SK-N-SH (cell line): ENCODE measurements around the gene PPP2R3C. TPM values are rescaled to one million over a fixed set of nuclear protein-coding genes. Genes with fewer than 3 reads are reported as not detected.

Experiments used
- CTCF ChIA-PET: fragments of 300-600, 350-600 bp; formaldehyde crosslinking; extraction: SDS; loops from one replicate; lab custom pipeline; 2021; lab: Yijun Ruan, JAX
- POLR2A ChIA-PET: fragments of 350-600 bp; sonication (Branson Sonifier 250); formaldehyde crosslinking; extraction: SDS; loops from one replicate; lab custom pipeline; 2020; ENCODE audit warnings: antibody characterized with exemption, inconsistent platforms; lab: Yijun Ruan, JAX
- DNase-seq: peaks from one replicate; pipeline ENCODE4 v3.0.0; 2012
- H2AFZ ChIP-seq: fragments of 200-600 bp; sonication (generic); 2 replicates; pipeline ENCODE4 v1.8.1; 2016; ENCODE audit warnings: antibody characterized with exemption, mild to moderate bottlenecking, low read depth
- H3F3A ChIP-seq: fragments of 200-600 bp; sonication (generic); replicated peaks from 2 replicates; pipeline ENCODE3; 2016; ENCODE audit warnings: antibody characterized with exemption, mild to moderate bottlenecking; ENCODE audit not compliant: insufficient read depth
- H3K27ac ChIP-seq, 2 experiments: fragments of 200-500 bp in 1 of 2; fragments of 200-600 bp in 1 of 2; sonication (Bioruptor generic) in 1 of 2; sonication (generic), shearing (Covaris generic) in 1 of 2; 2 replicates each; pipeline versions ENCODE4 v1.5.1 to v1.6.1; 2014 to 2016; ENCODE audit warnings: low read depth in 2 of 2, inconsistent platforms in 1 of 2, low read length in 1 of 2, mild to moderate bottlenecking in 1 of 2, mixed read lengths in 1 of 2
- H3K27me3 ChIP-seq: fragments of 200-600 bp; sonication (generic), shearing (Covaris generic); 2 replicates; pipeline ENCODE4 v1.6.1; 2016; ENCODE audit warnings: mixed run types; ENCODE audit not compliant: insufficient read depth
- H3K36me3 ChIP-seq, 2 experiments: fragments of 200-500 bp in 1 of 2; fragments of 200-600 bp in 1 of 2; sonication (Bioruptor generic) in 1 of 2; sonication (generic) in 1 of 2; replicated peaks in 1 of 2; 2 replicates each; pipeline versions ENCODE3 to v1.5.1; 2014 to 2016; ENCODE audit warnings: low read length in 1 of 2, mild to moderate bottlenecking in 1 of 2; ENCODE audit not compliant: insufficient read depth in 2 of 2, control insufficient read depth in 1 of 2
- H3K4me1 ChIP-seq, 2 experiments: fragments of 200-500 bp in 1 of 2; fragments of 200-600 bp in 1 of 2; sonication (Bioruptor generic) in 1 of 2; sonication (generic), shearing (Covaris generic) in 1 of 2; 2 replicates each; pipeline versions ENCODE4 v1.5.1 to v1.6.1; 2014 to 2016; ENCODE audit warnings: low read depth in 1 of 2, low read length in 1 of 2, mixed run types in 1 of 2; ENCODE audit not compliant: insufficient read depth in 2 of 2, control insufficient read depth in 1 of 2
- H3K4me2 ChIP-seq: fragments of 200-600 bp; sonication (generic), shearing (Covaris generic); 2 replicates; pipeline ENCODE4 v1.6.1; 2017; ENCODE audit warnings: mixed run types
- H3K4me3 ChIP-seq, 2 experiments: fragments of 200-500 bp in 1 of 2; fragments of 200-600 bp in 1 of 2; sonication (Bioruptor generic) in 1 of 2; sonication (generic), shearing (Covaris generic) in 1 of 2; 2 replicates each; pipeline versions ENCODE4 v1.5.1 to v1.8.1; 2014 to 2016; ENCODE audit warnings: low read depth in 2 of 2, inconsistent platforms in 1 of 2, low read length in 1 of 2, mild to moderate bottlenecking in 1 of 2, mixed read lengths in 1 of 2, moderate library complexity in 1 of 2
- H3K79me2 ChIP-seq: fragments of 200-600 bp; sonication (generic); 2 replicates; pipeline ENCODE4 v1.8.1; 2017; ENCODE audit warnings: mild to moderate bottlenecking; ENCODE audit not compliant: insufficient read depth
- H3K9ac ChIP-seq: fragments of 200-600 bp; sonication (generic); 2 replicates; pipeline ENCODE4 v1.6.1; 2017; ENCODE audit warnings: mixed run types
- H3K9me2 ChIP-seq: fragments of 200-600 bp; sonication (generic); 2 replicates; pipeline ENCODE4 v1.6.1; 2017; ENCODE audit warnings: mixed run types
- H3K9me3 ChIP-seq: fragments of 200-600 bp; sonication (generic); 2 replicates; pipeline ENCODE4 v1.6.1; 2017; ENCODE audit warnings: mixed run types, mild to moderate bottlenecking, moderate library complexity
- H4K20me1 ChIP-seq: fragments of 200-600 bp; sonication (generic); 2 replicates; pipeline ENCODE4 v1.6.1; 2017; ENCODE audit warnings: mild to moderate bottlenecking, mixed run types; ENCODE audit not compliant: insufficient read depth
- CHD2 ChIP-seq: fragments of 150-350 bp; IDR thresholded peaks from 2 replicates; pipeline ENCODE4 v1.6.1; 2018; ENCODE audit warnings: low read length; ENCODE audit not compliant: partially characterized antibody
- CTCF ChIP-seq: fragments of 200-600 bp; sonication (generic); IDR thresholded peaks from 2 replicates; pipeline ENCODE4 v1.6.1; 2017; ENCODE audit warnings: antibody characterized with exemption, mild to moderate bottlenecking, moderate library complexity
- ELF1 ChIP-seq: IDR thresholded peaks from 2 replicates; pipeline ENCODE4 v1.4.0; 2012
- EZH2phosphoT487 ChIP-seq: fragments of 200-600 bp; sonication (generic); IDR thresholded peaks from 2 replicates; pipeline ENCODE4 v1.6.1; 2017; ENCODE audit warnings: low read depth, mixed run types, mild to moderate bottlenecking, antibody characterized with exemption, moderate library complexity, borderline replicate concordance
- FOSL2 ChIP-seq: IDR thresholded peaks from 2 replicates; pipeline ENCODE4 v1.4.0; 2012; ENCODE audit warnings: low read depth, mild to moderate bottlenecking, moderate library complexity, borderline replicate concordance
- GABPA ChIP-seq: IDR thresholded peaks from 2 replicates; pipeline ENCODE4 v1.4.0; 2012; ENCODE audit warnings: low read depth, mild to moderate bottlenecking
- MEF2A ChIP-seq: IDR thresholded peaks from 2 replicates; pipeline ENCODE4 v1.4.0; 2012; ENCODE audit warnings: low read depth, borderline replicate concordance
- MXI1 ChIP-seq: IDR thresholded peaks from 2 replicates; pipeline ENCODE4 v1.6.1; 2012; ENCODE audit warnings: mild to moderate bottlenecking, low read depth, low read length, improper control_type of control experiment
- NFIC ChIP-seq: IDR thresholded peaks from 2 replicates; pipeline ENCODE4 v1.4.0; 2012; ENCODE audit warnings: borderline replicate concordance
- POLR2AphosphoS5 ChIP-seq: IDR thresholded peaks from 2 replicates; pipeline ENCODE4 v1.6.1; 2012; ENCODE audit warnings: low read depth, low read length
- RCOR1 ChIP-seq: fragments of 150-350 bp; IDR thresholded peaks from 2 replicates; pipeline ENCODE4 v1.6.1; 2017; ENCODE audit warnings: antibody characterized with exemption, low read length
- RFX5 ChIP-seq: IDR thresholded peaks from 2 replicates; pipeline ENCODE4 v1.6.1; 2012; ENCODE audit warnings: mild to moderate bottlenecking, improper control_type of control experiment, low read length
- RXRA ChIP-seq: IDR thresholded peaks from 2 replicates; pipeline ENCODE4 v1.4.0; 2012; ENCODE audit warnings: low read depth, mild to moderate bottlenecking, borderline replicate concordance
- SIN3A ChIP-seq: IDR thresholded peaks from 2 replicates; pipeline ENCODE4 v1.6.1; 2012; ENCODE audit warnings: low read depth, mild to moderate bottlenecking, low read length, moderate library complexity, borderline replicate concordance
- SMC3 ChIP-seq: IDR thresholded peaks from 2 replicates; pipeline ENCODE4 v1.6.1; 2012; ENCODE audit warnings: low read depth, low read length, improper control_type of control experiment
- TCF12 ChIP-seq: IDR thresholded peaks from 2 replicates; pipeline ENCODE4 v1.4.0; 2012
- YY1 ChIP-seq: IDR thresholded peaks from 2 replicates; pipeline ENCODE4 v1.4.0; 2012; ENCODE audit warnings: low read depth, mild to moderate bottlenecking
- WGBS: methylation state at CpG from one replicate; pipeline ENCODE4 v1.1.6; 2017; ENCODE audit warnings: low lambda C conversion rate; 5-methylcytosine and 5-hydroxymethylcytosine counted together
- polyA plus RNA-seq, 3 experiments: library from polyadenylated mRNA; depleted of rRNA; stranded (reverse); fragments of >200 nt; gene quantifications; 2 replicates each; pipeline ENCODE4 v1.2.3, GENCODE V29; 2012
- TF ChIP-seq, protein P1 (sequence below): IDR thresholded peaks from 2 replicates; pipeline ENCODE4 v1.4.0; 2012; ENCODE audit warnings: low read depth
- TF ChIP-seq, protein P2 (sequence below): IDR thresholded peaks from 2 replicates; pipeline ENCODE4; 2012
- TF ChIP-seq, protein P3 (sequence below): fragments of 150-350 bp; IDR thresholded peaks from 2 replicates; pipeline ENCODE4 v1.6.1; 2017; ENCODE audit warnings: antibody characterized with exemption, low read length, low read depth, borderline replicate concordance
- TF ChIP-seq, protein P4 (sequence below): IDR thresholded peaks from 2 replicates; pipeline ENCODE4 v1.6.1; 2012; ENCODE audit warnings: mild to moderate bottlenecking, low read depth, low read length, moderate library complexity
- TF ChIP-seq, protein P5 (sequence below): IDR thresholded peaks from 2 replicates; pipeline ENCODE4 v1.4.0; 2012; ENCODE audit warnings: low read depth, borderline replicate concordance

PPP2R3C gene
- polyA plus RNA-seq, 1 of the 3 experiments (the other 2 are of a cell fraction), result 6.2 TPM

DNA sequence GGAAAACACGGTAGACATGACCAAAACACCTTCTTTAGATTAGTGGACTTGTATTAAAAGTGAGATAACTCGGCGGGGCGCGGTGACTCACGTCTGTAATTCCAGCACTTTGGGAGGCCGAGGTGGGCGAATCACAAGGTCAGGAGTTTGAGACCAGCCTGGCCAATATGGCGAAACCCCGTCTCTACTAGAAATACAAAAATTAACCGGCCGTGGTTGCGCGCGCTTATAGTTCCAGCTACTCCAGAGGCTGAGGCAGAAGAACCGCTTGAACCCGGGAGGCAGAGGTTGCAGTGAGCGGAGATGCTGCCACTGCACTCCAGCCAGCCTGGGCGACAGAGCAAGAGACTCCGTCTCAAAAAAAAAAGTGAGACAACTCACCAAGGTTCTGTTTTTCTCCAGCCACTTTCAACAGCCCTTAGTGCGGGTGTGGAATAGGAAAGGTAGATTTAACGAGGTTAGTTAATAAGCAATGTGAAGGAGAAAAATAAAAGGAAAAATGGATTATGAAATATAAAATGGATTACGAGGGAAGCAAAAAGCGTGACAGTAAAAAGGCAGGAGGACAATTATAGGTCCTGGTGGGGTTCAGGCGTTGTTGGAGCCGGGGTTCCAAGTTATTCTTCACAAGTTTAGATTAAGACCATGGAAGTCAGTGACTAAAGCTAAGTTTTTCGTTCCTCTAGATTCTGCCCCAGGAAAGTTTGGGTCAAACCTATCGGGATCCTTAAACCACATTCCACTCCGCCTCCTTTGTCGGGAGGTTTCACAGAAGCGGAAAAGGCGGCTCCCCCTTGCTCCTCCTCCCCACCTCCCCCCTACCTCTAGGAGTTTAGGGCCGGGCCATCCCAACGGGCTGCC, 534 bp downstream of the PPP2R3C start:
- Histone ChIP-seq H3K27ac (peak overlapping the region; percentile 98), H3K79me2 (peaks cover 63% of the 10 kb centered on the region), H3K9ac (peak overlapping the region; percentile 90), H3K4me2 (peak overlapping the region; percentile 86), H3F3A (peaks cover 6% of the 10 kb centered on the region), H3K9me3 (no peaks in the 10 kb centered on the region), H3K4me1 (peaks cover 8 to 12% of the 10 kb centered on the region in 2 experiments; a peak in 3 of 4 replicates), H3K9me2 (no peaks in the 10 kb centered on the region), H3K27me3 (no peaks in the 10 kb centered on the region), H3K4me3 (peak overlapping the region; percentile 81), H3K36me3 (no peaks in the 10 kb centered on the region), H2AFZ (peak overlapping the region; percentile 90), H4K20me1 (no peaks in the 10 kb centered on the region)
- ChIA-PET CTCF (interaction anchor here (0.7 to 1.3 kb wide), 4 partner anchors 19 to 300 kb away, joined by 3 to 4 read pairs (median 4); no protein-coding TSS in a partner anchor), POLR2A (interaction anchor here (0.6 to 1.9 kb wide), 4 partner anchors 75 to 412 kb away, joined by 3 to 5 read pairs (median 4); partner anchors contain the start of genes BAZ1A, INSM2 and PSMA6)
- DNase-seq, result no peak
- 8% methylated on average over 34 of the region's 34 CpGs for WGBS
- TF ChIP-seq CHD2 (no peak), CTCF (no peak), RFX5 (no peak), GABPA (no peak), RXRA (no peak), MEF2A (no peak), ELF1 (no peak), SIN3A (no peak; the same call in 1 of the 2 replicates), RCOR1 (0 out of 2 replicates have a peak, but pooled peaks have one; percentile 26), NFIC (no peak), FOSL2 (0 out of 2 replicates have a peak, but pooled peaks have one; percentile 9), YY1 (peak; percentile 30; the same call in 1 of the 2 replicates), TCF12 (0 out of 2 replicates have a peak, but pooled peaks have one; percentile 22), POLR2AphosphoS5 (peak; percentile 86), MXI1 (no peak), EZH2phosphoT487 (no peak), SMC3 (no peak)
- TF ChIP-seq, protein P1, sequence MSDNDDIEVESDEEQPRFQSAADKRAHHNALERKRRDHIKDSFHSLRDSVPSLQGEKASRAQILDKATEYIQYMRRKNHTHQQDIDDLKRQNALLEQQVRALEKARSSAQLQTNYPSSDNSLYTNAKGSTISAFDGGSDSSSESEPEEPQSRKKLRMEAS, result no peak
- TF ChIP-seq, protein P2, sequence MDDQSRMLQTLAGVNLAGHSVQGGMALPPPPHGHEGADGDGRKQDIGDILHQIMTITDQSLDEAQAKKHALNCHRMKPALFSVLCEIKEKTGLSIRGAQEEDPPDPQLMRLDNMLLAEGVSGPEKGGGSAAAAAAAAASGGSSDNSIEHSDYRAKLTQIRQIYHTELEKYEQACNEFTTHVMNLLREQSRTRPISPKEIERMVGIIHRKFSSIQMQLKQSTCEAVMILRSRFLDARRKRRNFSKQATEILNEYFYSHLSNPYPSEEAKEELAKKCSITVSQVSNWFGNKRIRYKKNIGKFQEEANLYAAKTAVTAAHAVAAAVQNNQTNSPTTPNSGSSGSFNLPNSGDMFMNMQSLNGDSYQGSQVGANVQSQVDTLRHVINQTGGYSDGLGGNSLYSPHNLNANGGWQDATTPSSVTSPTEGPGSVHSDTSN, result no peak
- TF ChIP-seq, protein P3, sequence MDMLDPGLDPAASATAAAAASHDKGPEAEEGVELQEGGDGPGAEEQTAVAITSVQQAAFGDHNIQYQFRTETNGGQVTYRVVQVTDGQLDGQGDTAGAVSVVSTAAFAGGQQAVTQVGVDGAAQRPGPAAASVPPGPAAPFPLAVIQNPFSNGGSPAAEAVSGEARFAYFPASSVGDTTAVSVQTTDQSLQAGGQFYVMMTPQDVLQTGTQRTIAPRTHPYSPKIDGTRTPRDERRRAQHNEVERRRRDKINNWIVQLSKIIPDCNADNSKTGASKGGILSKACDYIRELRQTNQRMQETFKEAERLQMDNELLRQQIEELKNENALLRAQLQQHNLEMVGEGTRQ, result no peak
- TF ChIP-seq, protein P4, sequence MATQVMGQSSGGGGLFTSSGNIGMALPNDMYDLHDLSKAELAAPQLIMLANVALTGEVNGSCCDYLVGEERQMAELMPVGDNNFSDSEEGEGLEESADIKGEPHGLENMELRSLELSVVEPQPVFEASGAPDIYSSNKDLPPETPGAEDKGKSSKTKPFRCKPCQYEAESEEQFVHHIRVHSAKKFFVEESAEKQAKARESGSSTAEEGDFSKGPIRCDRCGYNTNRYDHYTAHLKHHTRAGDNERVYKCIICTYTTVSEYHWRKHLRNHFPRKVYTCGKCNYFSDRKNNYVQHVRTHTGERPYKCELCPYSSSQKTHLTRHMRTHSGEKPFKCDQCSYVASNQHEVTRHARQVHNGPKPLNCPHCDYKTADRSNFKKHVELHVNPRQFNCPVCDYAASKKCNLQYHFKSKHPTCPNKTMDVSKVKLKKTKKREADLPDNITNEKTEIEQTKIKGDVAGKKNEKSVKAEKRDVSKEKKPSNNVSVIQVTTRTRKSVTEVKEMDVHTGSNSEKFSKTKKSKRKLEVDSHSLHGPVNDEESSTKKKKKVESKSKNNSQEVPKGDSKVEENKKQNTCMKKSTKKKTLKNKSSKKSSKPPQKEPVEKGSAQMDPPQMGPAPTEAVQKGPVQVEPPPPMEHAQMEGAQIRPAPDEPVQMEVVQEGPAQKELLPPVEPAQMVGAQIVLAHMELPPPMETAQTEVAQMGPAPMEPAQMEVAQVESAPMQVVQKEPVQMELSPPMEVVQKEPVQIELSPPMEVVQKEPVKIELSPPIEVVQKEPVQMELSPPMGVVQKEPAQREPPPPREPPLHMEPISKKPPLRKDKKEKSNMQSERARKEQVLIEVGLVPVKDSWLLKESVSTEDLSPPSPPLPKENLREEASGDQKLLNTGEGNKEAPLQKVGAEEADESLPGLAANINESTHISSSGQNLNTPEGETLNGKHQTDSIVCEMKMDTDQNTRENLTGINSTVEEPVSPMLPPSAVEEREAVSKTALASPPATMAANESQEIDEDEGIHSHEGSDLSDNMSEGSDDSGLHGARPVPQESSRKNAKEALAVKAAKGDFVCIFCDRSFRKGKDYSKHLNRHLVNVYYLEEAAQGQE, result no peak
- TF ChIP-seq, protein P5, sequence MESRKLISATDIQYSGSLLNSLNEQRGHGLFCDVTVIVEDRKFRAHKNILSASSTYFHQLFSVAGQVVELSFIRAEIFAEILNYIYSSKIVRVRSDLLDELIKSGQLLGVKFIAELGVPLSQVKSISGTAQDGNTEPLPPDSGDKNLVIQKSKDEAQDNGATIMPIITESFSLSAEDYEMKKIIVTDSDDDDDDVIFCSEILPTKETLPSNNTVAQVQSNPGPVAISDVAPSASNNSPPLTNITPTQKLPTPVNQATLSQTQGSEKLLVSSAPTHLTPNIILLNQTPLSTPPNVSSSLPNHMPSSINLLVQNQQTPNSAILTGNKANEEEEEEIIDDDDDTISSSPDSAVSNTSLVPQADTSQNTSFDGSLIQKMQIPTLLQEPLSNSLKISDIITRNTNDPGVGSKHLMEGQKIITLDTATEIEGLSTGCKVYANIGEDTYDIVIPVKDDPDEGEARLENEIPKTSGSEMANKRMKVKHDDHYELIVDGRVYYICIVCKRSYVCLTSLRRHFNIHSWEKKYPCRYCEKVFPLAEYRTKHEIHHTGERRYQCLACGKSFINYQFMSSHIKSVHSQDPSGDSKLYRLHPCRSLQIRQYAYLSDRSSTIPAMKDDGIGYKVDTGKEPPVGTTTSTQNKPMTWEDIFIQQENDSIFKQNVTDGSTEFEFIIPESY, result no peak
